HepG2 (cell line): ENCODE results near the gene IGHMBP2.

Experiments used
- CTCF ChIP-seq: sonication (generic); formaldehyde crosslinking; IDR thresholded peaks from 2 replicates; pipeline ENCODE4 v1.5.0; 2020; ENCODE audit warnings: mild to moderate bottlenecking, missing genetic modification reagents, moderate library complexity
- GABPB1 ChIP-seq: IDR thresholded peaks from 2 replicates; pipeline ENCODE4 v1.6.1; 2016; ENCODE audit warnings: mild to moderate bottlenecking, missing genetic modification reagents, moderate library complexity, missing compliant biosample characterization
- MNT ChIP-seq: fragments of 450-650 bp; IDR thresholded peaks from 2 replicates; pipeline ENCODE4 v1.6.1; 2016
- NFE2 ChIP-seq: sonication (generic); formaldehyde crosslinking; IDR thresholded peaks from 2 replicates; pipeline ENCODE4 v1.4.0; 2020; ENCODE audit warnings: missing genetic modification reagents
- NFRKB ChIP-seq: fragments of 450-650 bp; IDR thresholded peaks from 2 replicates; pipeline ENCODE4 v1.6.1; 2017
- POLR2A ChIP-seq, 2 experiments: IDR thresholded peaks; 2 replicates each; pipeline ENCODE4 v1.6.1; 2011; ENCODE audit warnings: low read depth in 2 of 2, low read length in 2 of 2, mild to moderate bottlenecking in 1 of 2, moderate library complexity in 1 of 2; ENCODE audit not compliant: insufficient read depth in 1 of 2
- REPIN1 ChIP-seq: sonication (generic); formaldehyde crosslinking; IDR thresholded peaks from 2 replicates; pipeline ENCODE4 v1.8.0; 2022; ENCODE audit warnings: missing genetic modification reagents, low read depth, mild to moderate bottlenecking, borderline replicate concordance
- RFXANK ChIP-seq: IDR thresholded peaks from 2 replicates; pipeline ENCODE4 v1.6.1; 2016
- SIN3A ChIP-seq: IDR thresholded peaks from 2 replicates; pipeline ENCODE4 v1.6.1; 2011; ENCODE audit warnings: low read depth, mild to moderate bottlenecking, control low read depth, low read length, borderline replicate concordance
- SKIL ChIP-seq: sonication (generic); formaldehyde crosslinking; IDR thresholded peaks from 2 replicates; pipeline ENCODE4 v1.8.0; 2022; ENCODE audit warnings: missing genetic modification reagents, mild to moderate bottlenecking, moderate library complexity, borderline replicate concordance
- TGIF2 ChIP-seq: IDR thresholded peaks from 2 replicates; pipeline ENCODE4 v1.6.1; 2016; ENCODE audit warnings: control low read depth, missing compliant biosample characterization
- THAP7 ChIP-seq: sonication (generic); formaldehyde crosslinking; IDR thresholded peaks from 2 replicates; pipeline ENCODE4 v1.8.1; 2023; ENCODE audit warnings: mild to moderate bottlenecking, missing genetic modification reagents

- TF ChIP-seq REPIN1 (CRISPR knock-in tag): no peak
- TF ChIP-seq NFE2 (CRISPR knock-in tag): no peak
- TF ChIP-seq SKIL (CRISPR knock-in tag): no peak
- no peak for TF ChIP-seq POLR2A (IDR thresholded peaks at IDR 0.05; ENCODE audit: insufficient read depth in 1 of 2, low read depth in 2 of 2, low read length in 2 of 2)
- no peak for TF ChIP-seq GABPB1 (CRISPR knock-in tag)
- TF ChIP-seq RFXANK (CRISPR knock-in tag): no peak
- no peak for TF ChIP-seq THAP7 (CRISPR knock-in tag)
- no peak for TF ChIP-seq TGIF2 (CRISPR knock-in tag)
- TF ChIP-seq MNT: no peak
- no peak for TF ChIP-seq CTCF (CRISPR knock-in tag)
- TF ChIP-seq NFRKB: no peak
- TF ChIP-seq SIN3A: no peak
Measured at GRCh38 chr11:68932358-68932757, 28.7 kb downstream of the IGHMBP2 start.
